SK-N-SH (cell line): ENCODE data around the gene GPM6B.

Experiments used
- CTCF ChIP-seq: fragments of 200-600 bp; sonication (generic); IDR thresholded peaks from 2 replicates; pipeline ENCODE4 v1.6.1; 2017; ENCODE audit warnings: antibody characterized with exemption, mild to moderate bottlenecking, moderate library complexity
- EP300 ChIP-seq, 2 experiments: IDR thresholded peaks; 2 replicates each; pipeline versions ENCODE4 v1.4.0 to v1.6.1; 2012; ENCODE audit warnings: borderline replicate concordance in 1 of 2, low read depth in 1 of 2, low read length in 1 of 2
- MAX ChIP-seq: IDR thresholded peaks from 2 replicates; pipeline ENCODE4 v1.4.0; 2012; ENCODE audit warnings: low read depth
- MEF2A ChIP-seq: IDR thresholded peaks from 2 replicates; pipeline ENCODE4 v1.4.0; 2012; ENCODE audit warnings: low read depth, borderline replicate concordance
- MXI1 ChIP-seq: IDR thresholded peaks from 2 replicates; pipeline ENCODE4 v1.6.1; 2012; ENCODE audit warnings: mild to moderate bottlenecking, low read depth, low read length, improper control_type of control experiment
- POLR2AphosphoS5 ChIP-seq: IDR thresholded peaks from 2 replicates; pipeline ENCODE4 v1.6.1; 2012; ENCODE audit warnings: low read depth, low read length
- RFX5 ChIP-seq: IDR thresholded peaks from 2 replicates; pipeline ENCODE4 v1.6.1; 2012; ENCODE audit warnings: mild to moderate bottlenecking, improper control_type of control experiment, low read length
- TAF1 ChIP-seq: IDR thresholded peaks from 2 replicates; pipeline ENCODE4 v1.6.1; 2012; ENCODE audit warnings: low read depth, mild to moderate bottlenecking, low read length, moderate library complexity, borderline replicate concordance
- TEAD4 ChIP-seq: IDR thresholded peaks from 2 replicates; pipeline ENCODE4 v1.4.0; 2012; ENCODE audit warnings: mild to moderate bottlenecking, borderline replicate concordance; ENCODE audit not compliant: insufficient read depth

- TF ChIP-seq CTCF = no peak
- TF ChIP-seq EP300 (IDR thresholded peaks at IDR 0.05; ENCODE audit: borderline replicate concordance in 1 of 2, low read depth in 1 of 2, low read length in 1 of 2) = no peak
- TF ChIP-seq TEAD4 = no peak
- no peak for TF ChIP-seq MXI1
- TF ChIP-seq MEF2A = no peak
- TF ChIP-seq POLR2AphosphoS5 = no peak
- no peak for TF ChIP-seq MAX
- TF ChIP-seq TAF1 = no peak
- TF ChIP-seq RFX5 = no peak
Observed at GRCh38 chrX:13752646-13753045, 64.2 kb downstream of the GPM6B start.
